ENCODE data around the gene UBE2M.
"Not testable (repeated sequence)": the region's sequence is repeated elsewhere in the genome, so short reads cannot be mapped to it uniquely, and the experiment has no call there.

UBE2M gene

DNA sequence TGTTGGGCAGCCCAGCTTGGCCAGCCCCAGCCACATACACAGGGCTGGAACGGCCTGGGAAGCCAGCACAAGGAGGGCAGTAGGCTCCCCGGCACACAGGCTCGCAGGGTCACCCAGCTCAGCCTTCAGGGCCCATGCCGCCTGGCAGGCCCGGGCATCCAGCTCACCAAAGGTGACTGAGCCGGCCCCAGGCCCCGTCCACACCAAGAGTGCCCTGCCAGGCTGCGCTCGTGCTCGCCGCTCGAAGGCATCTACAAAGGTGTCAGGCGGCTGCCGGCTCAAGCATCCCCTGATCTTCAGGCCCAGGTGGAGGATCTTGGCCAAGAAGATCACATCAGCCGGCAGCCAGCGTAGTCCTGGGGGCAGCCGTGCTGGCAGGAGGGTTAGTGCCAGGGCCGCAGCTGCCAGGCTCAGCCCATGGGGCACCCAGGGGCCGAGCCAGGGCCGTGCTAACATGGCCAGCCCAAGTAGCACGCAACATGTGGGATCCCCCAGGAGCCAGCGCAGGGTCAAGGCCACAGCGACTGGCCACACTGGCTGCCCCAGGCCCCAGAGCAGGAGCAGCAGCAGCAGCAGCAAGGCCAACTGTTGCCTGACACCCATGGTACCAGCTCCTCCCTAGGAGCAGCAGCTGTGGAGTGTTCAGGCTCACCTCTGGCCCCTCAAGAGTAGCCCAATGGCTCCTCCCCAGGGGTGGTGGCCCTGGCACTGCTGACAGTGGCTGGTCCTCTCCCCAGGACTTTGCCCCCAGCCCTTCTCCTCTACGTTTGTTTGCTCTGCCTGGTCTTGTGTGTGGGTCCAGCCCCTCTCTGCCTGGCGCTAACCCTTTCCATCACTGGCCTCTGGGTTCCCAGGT lies 46.8 kb downstream of the UBE2M start, which contains the start of gene SLC27A5:
Gene SLC27A5 (minus strand): TSS at position 640 of the 856 bp plus-strand sequence. CDS start 37 bp downstream, at position 603.
- no peak for DNase-seq (ENCODE audit: low read depth)

DNA sequence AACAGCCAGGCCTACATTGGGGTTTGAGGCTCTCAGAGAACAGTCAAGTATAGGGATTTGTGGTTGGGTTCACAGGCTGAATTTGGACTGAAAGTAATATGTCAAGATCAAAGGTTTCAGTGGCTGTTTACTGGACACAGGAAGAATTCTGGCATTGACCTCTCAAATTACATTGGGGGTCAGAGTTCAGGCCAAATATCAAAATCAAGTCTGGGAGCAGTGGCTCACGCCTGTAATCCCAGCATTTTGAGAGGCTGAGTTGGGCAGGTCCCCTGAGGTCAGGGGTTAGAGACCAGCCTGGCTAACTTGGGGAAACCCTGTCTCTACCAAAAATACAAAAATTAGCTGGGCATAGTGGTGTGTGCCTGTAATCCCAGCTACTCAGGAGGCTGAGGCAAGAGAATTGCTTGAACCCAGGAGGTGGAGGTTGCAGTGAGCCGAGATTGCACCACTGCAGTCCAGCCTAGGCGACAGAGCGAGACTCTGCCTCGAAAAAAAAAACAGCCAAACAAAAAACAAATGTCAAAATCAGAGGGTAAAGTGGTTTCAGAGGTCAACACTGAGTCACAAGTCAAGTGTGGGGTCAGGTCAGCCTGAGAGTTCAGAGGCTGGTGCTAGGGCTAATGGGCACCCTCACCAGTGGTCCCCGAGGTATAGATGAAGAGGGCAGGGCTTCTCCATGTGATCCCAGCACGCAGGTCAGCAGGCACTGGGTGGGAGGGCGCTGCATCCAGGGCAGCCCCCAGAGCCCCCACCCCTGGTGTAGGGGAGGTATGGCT lies 48.1 kb downstream of the UBE2M start:
- no peak for DNase-seq (ENCODE audit: low read depth)

DNA sequence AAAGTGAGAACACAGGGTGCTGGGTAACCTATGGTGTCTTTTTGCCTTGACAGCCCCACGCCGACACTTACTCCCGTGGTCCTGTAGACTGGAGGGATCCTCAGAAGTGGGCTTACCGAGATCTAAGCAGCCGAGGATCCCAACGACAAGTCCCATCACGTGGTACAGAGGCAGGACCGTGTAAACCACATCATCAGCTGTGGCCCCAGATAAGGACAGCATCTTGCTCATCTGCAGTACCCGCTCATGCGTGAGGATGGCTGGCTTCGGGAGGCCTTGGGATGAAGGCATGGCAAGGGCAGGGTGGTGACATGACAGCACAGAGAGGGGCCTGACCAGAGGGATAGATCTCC lies 48.7 kb downstream of the UBE2M start:
- no peak for DNase-seq (ENCODE audit: low read depth)

DNA sequence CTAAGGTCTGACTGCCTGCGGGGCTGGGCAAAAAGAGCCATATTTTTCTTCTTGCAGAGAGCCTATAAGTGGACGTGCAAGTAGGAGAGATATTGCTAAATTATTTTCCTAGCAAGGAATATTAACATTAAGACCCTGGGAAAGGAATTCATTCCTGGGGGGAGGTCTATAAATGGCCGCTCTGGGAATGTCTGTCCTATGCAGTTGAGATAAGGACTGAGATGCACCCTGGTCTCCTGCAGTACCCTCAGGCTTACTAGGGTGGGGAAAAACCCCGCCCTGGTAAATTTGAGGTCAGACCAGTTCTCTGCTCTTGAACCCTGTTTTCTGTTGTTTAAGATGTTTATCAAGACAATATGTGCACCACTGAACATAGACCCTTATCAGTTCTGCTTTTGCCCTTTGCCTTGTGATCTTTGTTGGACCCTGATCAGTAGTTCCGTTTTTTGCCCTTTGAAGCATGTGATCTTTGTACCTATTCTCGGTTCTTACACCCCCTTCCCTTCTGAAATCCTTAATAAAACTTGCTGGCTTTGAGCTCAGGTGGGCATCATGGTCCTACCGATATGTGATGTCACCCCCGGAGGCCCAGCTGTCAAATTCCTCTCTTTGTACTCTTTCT lies 50.7 kb downstream of the UBE2M start:
- DNase-seq (ENCODE audit: low read depth) = not testable (repeated sequence)

Measured in stromal cell of bone marrow (primary cell).